ENCODE data around the gene LRP1. TPM values are rescaled to one million over a fixed set of nuclear protein-coding genes. Genes with fewer than 3 reads are reported as not detected.

Gene LRP1
- total and polyA plus RNA-seq, 2 experiments from 2014 or later: 47.8 to 76.8 TPM

DNA sequence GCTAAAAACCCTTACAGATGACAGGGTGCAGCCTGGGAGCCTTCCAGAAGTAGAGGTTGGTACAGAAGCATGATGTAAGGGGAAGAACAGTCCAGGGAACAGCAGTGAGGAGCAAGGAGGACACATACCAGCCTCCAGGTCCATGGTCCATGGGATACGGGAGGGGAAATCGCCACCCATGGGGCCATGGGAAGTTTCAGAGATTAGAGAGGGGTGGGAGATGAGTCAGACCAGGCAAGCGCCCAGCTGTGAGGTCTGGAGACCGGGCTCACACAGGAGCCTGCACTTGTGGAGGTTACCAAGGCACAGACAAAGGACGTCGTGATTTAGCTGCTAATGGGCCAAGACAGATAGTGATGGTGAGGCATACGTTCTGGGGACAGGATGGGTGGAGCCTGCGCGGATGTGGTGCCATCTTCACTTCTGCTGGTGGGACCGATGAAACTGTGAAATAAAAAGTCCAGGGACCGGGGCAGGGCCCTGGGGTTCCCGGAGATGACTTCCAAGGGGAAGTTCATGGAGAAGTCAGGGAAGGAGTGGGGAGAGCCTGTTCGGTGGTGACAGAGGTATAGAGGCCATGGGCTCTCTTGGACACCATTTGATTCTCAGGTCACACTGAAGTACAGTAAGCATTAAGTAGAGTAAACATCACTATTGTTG lies 36.8 kb downstream of the LRP1 start:
- Histone ChIP-seq H3K27me3 (no peaks in the 10 kb centered on the region), H2AFZ (no peak overlapping the region), H3K9me3 (ENCODE audit: low read depth) (no peaks in the 10 kb centered on the region), H3K4me3 (no peak overlapping the region), H4K20me1 (ENCODE audit: insufficient read depth, poor library complexity, severe bottlenecking) (peaks cover 2% of the 10 kb centered on the region), H3K4me2 (no peak overlapping the region), H3K36me3 (replicated peaks; ENCODE audit: insufficient read depth, low read depth) (peaks cover 7% of the 10 kb centered on the region), H3K79me2 (no peaks in the 10 kb centered on the region), H3K9me2 (replicated peaks; ENCODE audit: insufficient read depth) (no peaks in the 10 kb centered on the region), H3K27ac (no peak overlapping the region), H3K4me1 (ENCODE audit: insufficient read depth) (no peaks in the 10 kb centered on the region)
- TF ChIP-seq EZH2 (IDR thresholded peaks at IDR 0.05; ENCODE audit: borderline replicate concordance) (no peak), EZH2phosphoT487 (IDR thresholded peaks at IDR 0.05; ENCODE audit: low read depth, severe bottlenecking, unreplicated experiment) (no peak)
- TF ChIP-seq, protein P1, sequence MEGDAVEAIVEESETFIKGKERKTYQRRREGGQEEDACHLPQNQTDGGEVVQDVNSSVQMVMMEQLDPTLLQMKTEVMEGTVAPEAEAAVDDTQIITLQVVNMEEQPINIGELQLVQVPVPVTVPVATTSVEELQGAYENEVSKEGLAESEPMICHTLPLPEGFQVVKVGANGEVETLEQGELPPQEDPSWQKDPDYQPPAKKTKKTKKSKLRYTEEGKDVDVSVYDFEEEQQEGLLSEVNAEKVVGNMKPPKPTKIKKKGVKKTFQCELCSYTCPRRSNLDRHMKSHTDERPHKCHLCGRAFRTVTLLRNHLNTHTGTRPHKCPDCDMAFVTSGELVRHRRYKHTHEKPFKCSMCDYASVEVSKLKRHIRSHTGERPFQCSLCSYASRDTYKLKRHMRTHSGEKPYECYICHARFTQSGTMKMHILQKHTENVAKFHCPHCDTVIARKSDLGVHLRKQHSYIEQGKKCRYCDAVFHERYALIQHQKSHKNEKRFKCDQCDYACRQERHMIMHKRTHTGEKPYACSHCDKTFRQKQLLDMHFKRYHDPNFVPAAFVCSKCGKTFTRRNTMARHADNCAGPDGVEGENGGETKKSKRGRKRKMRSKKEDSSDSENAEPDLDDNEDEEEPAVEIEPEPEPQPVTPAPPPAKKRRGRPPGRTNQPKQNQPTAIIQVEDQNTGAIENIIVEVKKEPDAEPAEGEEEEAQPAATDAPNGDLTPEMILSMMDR (IDR thresholded peaks at IDR 0.05; ENCODE audit: poor library complexity): no peak
- DNase-seq (ENCODE audit: low spot score): no peak
- WGBS (ENCODE audit: low lambda C conversion rate, missing lambda C conversion rate): 83% methylated on average over 13 of the region's 13 CpGs

DNA sequence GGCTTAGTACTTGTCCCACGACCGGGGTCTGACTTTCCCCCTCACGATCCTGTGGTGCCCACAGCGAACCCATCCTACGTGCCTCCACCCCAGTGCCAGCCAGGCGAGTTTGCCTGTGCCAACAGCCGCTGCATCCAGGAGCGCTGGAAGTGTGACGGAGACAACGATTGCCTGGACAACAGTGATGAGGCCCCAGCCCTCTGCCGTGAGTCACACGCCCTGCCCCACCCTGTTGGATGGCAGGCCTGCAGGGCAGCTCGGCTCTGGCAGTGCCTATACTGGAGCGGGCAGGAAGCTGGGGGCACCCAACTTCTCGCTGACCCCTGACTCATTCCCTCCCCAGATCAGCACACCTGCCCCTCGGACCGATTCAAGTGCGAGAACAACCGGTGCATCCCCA lies 37.5 kb downstream of the LRP1 start:
- Histone ChIP-seq H2AFZ (no peak overlapping the region), H3K27me3 (no peaks in the 10 kb centered on the region), H3K9me2 (replicated peaks; ENCODE audit: insufficient read depth) (no peaks in the 10 kb centered on the region), H3K4me3 (no peak overlapping the region), H3K9me3 (ENCODE audit: low read depth) (no peaks in the 10 kb centered on the region), H4K20me1 (ENCODE audit: insufficient read depth, poor library complexity, severe bottlenecking) (peaks cover 2% of the 10 kb centered on the region), H3K27ac (no peak overlapping the region), H3K36me3 (replicated peaks; ENCODE audit: insufficient read depth, low read depth) (peaks cover 7% of the 10 kb centered on the region), H3K4me1 (ENCODE audit: insufficient read depth) (no peaks in the 10 kb centered on the region), H3K4me2 (no peak overlapping the region), H3K79me2 (no peaks in the 10 kb centered on the region)
- DNase-seq (ENCODE audit: low spot score): no peak
- WGBS (ENCODE audit: low lambda C conversion rate, missing lambda C conversion rate): 97% methylated on average over 19 of the region's 19 CpGs
- TF ChIP-seq, protein P1 (IDR thresholded peaks at IDR 0.05; ENCODE audit: poor library complexity): no peak
- TF ChIP-seq EZH2phosphoT487 (IDR thresholded peaks at IDR 0.05; ENCODE audit: low read depth, severe bottlenecking, unreplicated experiment) (no peak), EZH2 (IDR thresholded peaks at IDR 0.05; ENCODE audit: borderline replicate concordance) (no peak)

DNA sequence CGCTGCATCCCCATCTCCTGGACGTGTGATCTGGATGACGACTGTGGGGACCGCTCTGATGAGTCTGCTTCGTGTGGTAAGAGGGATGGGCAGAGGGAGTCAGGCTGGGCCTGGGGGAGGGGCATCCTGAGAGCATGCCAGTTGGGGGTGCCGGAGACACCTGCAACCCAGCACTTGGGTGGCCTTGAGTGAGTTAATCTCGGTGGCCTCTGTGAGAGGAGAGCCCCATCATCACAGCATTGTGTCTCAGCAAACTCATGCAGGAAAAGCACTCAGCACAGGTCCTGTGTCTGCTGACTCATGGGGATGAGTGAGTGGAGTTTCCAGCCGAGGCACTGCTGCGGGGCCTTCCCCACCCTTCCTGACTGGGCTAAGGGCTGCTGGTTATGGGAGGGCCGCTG lies 38.7 kb downstream of the LRP1 start:
- 82% methylated on average over 10 of the region's 10 CpGs for WGBS (ENCODE audit: low lambda C conversion rate, missing lambda C conversion rate)
- no peak overlapping the region for H2AFZ ChIP-seq
- no peaks in the 10 kb centered on the region for H3K9me3 ChIP-seq (ENCODE audit: low read depth)
- no peaks in the 10 kb centered on the region for H3K4me1 ChIP-seq (ENCODE audit: insufficient read depth)
- H3K4me3 ChIP-seq: no peak overlapping the region
- no peak overlapping the region for H3K4me2 ChIP-seq
- peaks cover 7% of the 10 kb centered on the region for H3K36me3 ChIP-seq (replicated peaks; ENCODE audit: insufficient read depth, low read depth)
- H4K20me1 ChIP-seq (ENCODE audit: insufficient read depth, poor library complexity, severe bottlenecking): peaks cover 2% of the 10 kb centered on the region
- no peak for DNase-seq (ENCODE audit: low spot score)
- TF ChIP-seq, protein P1 (IDR thresholded peaks at IDR 0.05; ENCODE audit: poor library complexity): no peak
- TF ChIP-seq EZH2 (IDR thresholded peaks at IDR 0.05; ENCODE audit: borderline replicate concordance): no peak
- TF ChIP-seq EZH2phosphoT487 (IDR thresholded peaks at IDR 0.05; ENCODE audit: low read depth, severe bottlenecking, unreplicated experiment): no peak
- H3K27me3 ChIP-seq: no peaks in the 10 kb centered on the region
- H3K79me2 ChIP-seq: no peaks in the 10 kb centered on the region
- H3K27ac ChIP-seq: no peak overlapping the region
- H3K9me2 ChIP-seq (replicated peaks; ENCODE audit: insufficient read depth): no peaks in the 10 kb centered on the region
